Hematopoietic multipotent progenitor cell treated with erythropoietin and hydrocortisone succinate and interleukin-3 and kit ligand, for 17 days (in vitro differentiated cells): Measurements from ENCODE around the gene CIBAR2.
A peak's percentile ranks its signal among the peaks of the same experiment; 100 is the strongest.
"Not testable (repeated sequence)": the region's sequence is repeated elsewhere in the genome, so short reads cannot be mapped to it uniquely, and the experiment has no call there.

Experiments
- DNase-seq: peaks from one replicate; pipeline ENCODE4 v3.0.0-alpha.2; 2015; ENCODE audit warnings: low spot score

The CIBAR2 gene

DNA sequence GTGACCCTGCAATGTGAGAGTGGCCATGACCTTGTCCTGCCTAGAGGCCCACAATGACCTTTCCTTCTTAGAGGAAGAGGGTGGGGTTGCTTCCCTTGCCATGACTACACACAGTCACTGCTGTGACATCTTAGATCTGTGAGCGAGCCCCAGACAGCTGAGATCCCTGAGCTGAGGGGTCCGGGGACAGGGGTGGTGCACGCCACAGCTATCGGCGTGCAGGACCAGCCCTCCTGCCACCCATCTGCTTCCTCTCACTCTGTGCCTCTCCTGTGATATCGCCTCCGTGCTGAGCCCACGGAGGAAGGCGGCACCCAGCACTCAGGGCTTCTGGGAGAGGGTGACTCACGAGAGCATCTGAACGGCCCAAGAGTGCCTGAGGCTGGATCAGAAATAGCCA, 49.4 kb downstream of the CIBAR2 start:
- DNase-seq, result no peak

DNA sequence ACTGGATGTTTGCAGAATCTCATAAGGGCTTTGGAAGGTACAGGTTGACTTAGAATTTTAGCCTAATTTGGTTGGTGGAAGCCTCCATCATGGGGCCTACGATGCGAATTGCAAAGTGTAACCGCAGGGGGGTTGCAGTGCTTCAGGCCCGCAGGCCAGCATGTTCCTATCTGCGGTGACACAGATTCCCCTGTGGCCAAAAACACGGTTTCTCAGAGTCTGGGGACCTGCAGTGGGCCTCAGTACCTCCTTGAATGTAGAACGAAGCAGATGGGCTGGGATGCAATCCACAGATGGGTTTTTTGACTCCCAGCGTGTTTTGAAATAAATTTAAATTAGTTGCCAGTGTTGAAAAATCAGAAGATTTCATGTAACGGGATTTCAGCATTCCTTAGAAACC, 49.9 kb downstream of the CIBAR2 start:
- DNase-seq, result no peak

DNA sequence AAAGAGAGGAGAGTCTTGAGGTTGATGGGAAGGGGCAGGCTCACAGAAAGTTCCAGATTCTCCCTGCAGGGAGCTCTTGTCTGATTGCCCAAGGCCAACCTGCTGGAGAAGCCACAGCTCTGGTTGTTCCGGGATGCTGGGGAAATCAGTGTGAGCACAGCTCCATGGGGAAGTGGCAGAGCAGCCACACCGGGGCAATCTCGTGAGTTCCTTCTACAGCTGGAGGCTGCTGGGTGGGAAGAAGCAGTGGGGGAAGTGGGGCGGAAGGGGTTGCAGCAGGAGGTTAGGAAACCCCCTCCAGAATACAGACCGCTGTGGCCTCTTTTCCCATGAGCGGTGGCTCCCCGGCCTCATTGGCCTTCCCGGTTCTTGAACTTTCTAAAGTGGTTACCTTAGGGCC, 50.7 kb downstream of the CIBAR2 start:
- DNase-seq, result no peak

DNA sequence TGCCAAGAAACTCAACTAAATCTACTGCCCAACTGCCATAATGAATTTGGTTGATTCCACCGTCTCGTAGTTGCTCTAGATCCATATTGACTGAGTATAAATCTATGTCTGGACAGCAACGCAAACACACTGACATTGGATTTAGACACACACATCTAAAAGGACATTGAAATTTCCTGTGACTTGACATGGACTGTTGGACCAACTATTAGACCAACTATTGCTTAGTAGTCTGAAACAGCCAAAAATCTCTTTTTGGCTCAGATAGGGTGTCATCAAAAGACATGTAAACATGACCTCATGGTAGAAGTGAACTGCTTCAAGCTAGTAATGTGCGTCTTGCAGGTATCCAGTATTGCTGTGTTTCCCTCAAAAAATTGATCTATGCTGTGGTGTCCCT, 53.4 kb downstream of the CIBAR2 start:
- DNase-seq, result no peak

DNA sequence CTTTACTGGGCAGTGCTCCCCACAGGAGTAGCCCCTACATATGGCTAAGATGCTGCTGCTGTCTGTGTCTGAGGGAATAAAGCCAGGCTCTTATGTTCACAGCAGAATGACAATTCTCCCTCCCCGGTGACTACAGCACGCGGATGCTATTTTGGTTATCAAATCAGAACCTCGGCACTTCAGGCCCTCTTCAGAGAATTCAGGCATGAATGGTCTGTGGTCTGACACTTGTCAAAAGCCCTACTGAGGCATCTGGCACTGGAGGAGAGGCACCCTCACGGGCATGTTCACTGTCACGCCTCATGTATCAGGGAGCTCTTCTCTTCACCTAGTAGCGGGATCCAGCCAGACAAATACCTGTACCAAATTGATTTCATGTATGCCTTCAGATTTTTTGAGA, 54.3 kb downstream of the CIBAR2 start:
- no peak for DNase-seq

DNA sequence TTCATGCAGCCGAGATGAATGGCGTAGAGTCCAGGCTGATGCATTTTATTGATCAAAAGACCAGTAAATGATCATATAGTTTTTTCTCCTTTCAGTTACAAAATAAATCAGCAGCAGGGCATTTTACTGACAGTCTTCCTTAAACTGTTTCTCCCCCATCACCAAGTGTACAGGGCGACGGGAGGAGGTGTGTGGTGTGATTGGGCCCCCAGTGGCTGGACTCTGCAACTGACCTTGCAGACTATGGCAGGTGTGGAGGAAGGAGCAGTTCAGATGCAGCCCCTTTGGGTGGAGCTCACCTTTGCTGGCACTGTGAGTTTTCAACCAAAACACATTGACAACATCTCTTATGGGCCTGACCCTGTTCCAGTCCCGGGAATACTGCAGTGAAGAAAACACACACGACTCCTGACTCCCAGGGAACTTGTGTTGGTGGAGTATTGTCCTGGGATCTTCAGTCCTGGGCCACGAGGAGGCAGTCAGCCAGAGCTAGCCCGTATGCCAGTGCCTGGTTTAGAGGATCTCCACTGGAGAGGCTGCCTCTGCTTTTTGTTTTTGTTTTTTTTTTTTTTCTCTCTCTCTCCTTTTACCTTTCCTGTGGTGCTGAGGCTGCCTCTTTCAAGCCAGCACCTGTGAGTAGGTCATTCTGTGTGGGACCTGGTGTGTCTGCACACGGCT, 54.9 kb downstream of the CIBAR2 start:
- peak; percentile 42 for DNase-seq

DNA sequence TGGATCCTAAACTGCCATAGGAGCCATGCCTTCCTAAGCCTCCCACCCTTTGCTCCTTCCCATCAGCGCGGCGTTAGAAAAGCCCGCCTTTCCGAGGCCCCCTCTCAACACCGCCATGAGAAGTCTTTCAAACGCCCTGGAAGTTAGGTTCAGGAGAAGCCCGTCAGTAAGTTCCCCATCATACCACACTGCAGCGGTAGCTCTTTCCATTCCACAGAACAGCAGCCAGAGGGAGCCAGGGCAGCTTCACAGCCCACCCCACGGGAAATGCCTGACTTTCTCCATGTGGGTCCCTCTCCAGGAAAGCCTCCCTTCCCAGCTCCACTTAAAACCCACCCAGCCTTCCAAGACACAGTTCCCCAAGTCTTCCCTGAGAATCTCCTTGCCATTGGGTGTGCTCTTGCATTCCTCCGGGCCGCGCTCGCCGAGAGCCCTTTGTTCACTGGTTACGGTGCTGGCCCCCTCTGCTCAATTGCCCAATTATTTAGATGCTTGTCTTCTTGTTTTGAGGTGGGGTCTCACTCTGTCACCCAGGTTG, 56.0 kb downstream of the CIBAR2 start:
- no peak for DNase-seq

DNA sequence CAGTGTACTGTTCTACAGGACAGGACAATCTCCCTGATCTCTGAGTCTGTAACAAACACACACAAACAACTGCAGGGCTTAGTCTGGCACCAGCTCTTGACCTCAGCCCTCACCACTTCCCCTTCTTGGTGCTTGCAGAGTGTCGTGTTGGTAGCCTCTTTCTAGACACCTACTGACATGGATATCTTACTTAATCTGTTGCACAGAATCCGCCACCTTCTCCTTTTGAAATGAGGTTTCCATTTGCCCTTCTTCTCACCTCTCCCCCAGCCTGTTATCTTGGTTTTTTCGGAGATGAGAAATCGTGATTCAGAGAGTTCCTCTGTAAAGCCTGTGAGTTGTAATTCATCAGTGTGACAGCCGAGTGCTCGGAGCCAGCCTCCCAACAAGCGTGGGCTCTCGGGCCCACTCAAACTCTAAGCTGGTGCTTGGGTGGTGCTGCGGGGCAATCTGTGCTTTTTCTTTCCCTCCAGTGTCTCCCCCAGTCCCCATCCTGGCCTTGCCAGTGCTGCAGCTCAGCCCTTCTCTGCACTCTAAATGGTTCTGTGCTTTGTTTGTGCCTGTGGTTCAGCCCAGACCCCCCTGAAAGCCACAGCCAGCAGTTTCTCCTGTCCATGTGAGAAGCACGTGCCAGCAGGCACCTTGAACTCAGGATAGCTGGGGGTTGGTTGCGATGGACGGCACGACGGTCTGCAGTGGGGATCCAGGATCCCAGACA, 56.6 kb downstream of the CIBAR2 start:
- peak; percentile 50 for DNase-seq

DNA sequence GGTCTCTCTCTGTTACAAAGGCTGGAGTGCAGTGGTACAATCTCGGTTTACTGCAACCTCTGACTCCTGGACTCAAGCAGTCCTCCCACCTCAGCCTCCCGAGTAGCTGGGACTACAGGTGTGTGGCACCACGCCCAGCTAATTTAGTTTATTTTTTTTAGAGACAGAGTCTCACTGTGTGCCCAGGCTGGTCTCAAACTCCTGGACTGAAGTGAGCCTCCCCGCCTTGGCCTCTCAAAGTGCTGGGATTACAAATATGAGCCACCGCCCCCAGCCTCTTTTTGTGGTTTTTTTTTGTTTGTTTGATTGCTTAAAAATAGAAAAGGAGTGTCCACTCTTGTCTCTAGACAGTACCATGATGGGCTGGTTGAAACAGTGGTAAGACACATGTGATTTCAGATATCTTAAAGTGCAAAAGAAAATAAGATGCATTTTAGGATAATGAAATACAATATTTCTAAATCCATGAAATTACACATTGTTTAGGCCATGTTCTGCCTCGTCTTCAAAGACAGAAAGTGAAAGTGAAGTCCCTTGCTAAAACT, 57.3 kb downstream of the CIBAR2 start:
- no peak for DNase-seq

DNA sequence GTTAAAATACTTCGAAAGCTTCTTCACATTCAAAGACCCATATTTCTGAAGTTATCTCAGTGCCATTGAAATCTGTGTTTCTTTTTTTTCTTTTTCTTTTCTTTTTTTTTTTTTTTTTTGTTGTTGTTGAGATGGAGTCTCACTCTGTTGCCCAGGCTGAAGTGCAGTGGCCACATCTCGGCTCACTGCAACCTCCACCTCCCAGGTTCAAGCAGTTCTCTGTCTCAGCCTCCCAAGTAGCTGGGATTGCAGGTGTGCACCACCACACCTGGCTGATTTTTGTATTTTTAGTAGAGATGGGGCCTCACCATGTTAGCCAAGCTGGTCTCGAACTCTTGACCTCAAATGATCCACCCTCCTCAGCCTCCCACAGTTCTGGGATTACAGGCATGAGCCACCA, 58.0 kb downstream of the CIBAR2 start:
- DNase-seq, result not testable (repeated sequence)

DNA sequence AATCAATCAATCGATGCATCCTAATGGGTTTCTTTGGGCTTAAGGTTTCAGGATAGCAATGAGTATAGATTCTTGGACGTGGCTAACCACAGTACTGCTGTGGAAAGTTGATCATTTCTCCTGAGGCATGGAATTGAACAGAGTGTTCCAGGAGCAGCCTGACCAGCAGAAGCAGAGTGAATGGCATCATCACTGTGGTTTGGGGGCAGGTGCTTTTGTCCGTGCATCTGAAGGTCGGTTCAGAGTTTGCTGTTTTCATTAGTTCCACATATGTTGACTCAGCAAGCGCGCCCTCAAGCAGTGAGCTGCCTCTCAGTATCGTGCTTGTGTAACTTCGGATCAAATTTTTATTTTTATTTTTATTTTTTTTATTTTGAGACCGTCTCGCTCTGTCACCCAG, 59.7 kb downstream of the CIBAR2 start:
- DNase-seq, result no peak

DNA sequence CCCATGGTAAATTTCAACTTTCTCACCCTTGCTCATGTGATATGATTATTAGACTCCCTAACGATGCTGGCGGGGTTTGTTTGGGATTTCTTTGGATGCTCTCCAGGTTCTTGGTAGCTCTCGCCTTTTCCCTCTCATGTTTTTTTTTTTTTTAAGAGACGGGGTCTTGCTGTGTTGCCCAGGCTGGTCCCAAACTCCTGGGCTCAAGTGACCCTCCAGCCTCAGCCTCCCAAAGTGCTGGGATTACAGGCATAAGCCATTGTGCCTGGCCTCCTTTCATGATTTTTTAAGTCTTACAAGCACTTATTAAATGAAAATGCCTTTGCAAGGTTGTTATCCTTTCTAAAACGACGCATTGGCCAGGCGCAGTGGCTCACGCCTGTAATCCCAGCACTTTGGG, 60.6 kb downstream of the CIBAR2 start:
- no peak for DNase-seq

DNA sequence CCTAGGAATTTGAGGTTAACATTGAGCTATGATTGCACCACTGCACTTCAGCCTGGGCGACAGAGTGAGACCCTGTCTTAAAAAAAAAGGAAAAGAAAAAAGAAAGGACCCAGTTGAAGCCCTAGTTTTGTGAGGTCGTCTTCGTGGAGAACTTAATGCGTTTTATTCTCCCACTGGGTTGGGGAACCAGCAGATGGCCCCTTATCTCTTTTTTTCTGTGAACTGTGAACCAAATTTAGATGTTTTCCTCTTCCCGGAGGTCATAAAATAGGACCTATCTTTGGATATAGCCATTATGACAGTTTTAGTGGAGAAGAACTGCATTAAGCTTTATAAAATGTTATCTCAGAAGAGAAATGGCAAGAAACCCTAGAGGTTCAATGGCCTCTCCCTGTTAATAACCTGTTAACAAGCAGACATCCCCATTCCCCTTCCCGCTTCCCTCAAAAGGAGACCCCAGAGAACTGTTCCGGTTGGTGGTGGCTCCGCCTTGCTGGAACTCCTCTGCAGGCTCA, 61.1 kb downstream of the CIBAR2 start:
- DNase-seq, result no peak

DNA sequence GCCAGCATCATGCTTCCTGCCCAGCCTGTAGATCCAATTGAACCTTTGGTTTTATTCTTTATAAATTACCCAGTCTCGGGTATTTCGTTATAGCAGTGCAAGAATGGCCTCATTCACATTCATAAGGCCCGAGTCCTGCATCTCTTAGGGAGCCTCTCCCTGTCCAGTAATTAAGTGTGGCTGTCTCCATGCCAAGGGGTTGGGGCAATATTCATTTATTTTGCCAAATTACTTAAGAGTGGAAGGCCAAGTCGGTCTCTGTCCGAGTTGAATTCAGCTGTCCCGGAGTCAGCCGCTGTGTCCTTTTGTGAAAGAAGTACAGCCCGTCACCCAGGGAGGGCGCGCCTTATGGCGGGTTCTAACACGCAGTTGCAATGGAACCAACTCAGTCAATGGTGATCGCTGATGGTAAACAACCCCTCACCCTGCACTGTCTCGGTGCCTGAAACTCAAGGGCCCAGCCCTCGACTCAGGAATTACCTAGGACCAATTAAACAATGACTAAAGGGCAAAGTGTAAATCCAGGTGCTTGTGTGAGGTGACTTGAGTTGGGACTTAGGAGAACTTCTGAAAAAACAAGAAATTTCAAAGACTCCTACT, 62.5 kb downstream of the CIBAR2 start:
- DNase-seq, result no peak

DNA sequence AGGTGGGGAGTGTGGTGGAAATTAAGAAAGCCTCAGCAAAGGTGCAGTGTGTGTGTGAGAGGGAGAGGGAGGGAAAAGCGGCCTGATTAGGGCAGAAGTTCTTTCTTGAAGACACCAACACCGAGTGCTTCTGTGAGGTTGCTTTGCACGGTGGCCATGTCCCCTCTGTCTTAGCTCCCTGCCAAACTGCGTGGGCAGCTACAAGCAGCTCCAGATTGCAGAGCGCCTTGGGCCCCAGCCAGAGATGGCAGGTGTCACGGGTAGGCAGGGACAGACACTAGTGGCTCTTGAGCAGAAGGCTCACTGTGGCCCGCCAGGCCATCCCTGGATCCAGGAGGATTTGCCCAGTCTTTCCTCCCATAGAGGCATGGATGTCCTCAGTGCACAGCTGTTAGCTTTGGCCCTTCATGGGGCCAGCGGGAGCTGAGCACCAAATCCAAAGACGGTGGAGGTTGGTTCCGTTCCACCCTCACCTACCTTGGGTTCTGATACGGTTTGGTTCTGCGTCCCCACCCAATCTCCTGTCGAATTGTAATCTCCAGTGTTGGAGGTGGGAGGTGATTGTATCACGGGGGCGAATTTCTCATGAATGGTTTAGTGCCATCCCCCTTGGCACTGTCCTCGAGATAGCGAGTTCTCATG, 63.2 kb downstream of the CIBAR2 start:
- DNase-seq, result peak; percentile 55
